Effector memory CD4-positive, alpha-beta T cell (primary cell): ENCODE measurements around the gene MRPL28.
"Not testable (repeated sequence)": the region's sequence is repeated elsewhere in the genome, so short reads cannot be mapped to it uniquely, and the experiment has no call there.

Experiments
- DNase-seq, 3 donors: peaks; one replicate each; pipeline ENCODE4 v3.0.0-alpha.2; 2020
- H3K27ac ChIP-seq: 2 replicates; pipeline ENCODE4 v1.7.0; 2013; ENCODE audit warnings: mild to moderate bottlenecking, low read length, moderate library complexity; ENCODE audit not compliant: insufficient read depth, poor library complexity, severe bottlenecking
- H3K27me3 ChIP-seq: replicated peaks from 2 replicates; pipeline ENCODE4 v1.7.0; 2013; ENCODE audit warnings: mild to moderate bottlenecking, low read length; ENCODE audit not compliant: insufficient read depth, control insufficient read depth, poor library complexity, severe bottlenecking
- H3K36me3 ChIP-seq: 2 replicates; pipeline ENCODE4 v1.7.0; 2013; ENCODE audit warnings: mild to moderate bottlenecking, low read length, moderate library complexity; ENCODE audit not compliant: control insufficient read depth, insufficient read depth
- H3K4me1 ChIP-seq: 2 replicates; pipeline ENCODE4 v1.7.0; 2013; ENCODE audit warnings: low read length, mild to moderate bottlenecking; ENCODE audit not compliant: control insufficient read depth, insufficient read depth, poor library complexity, severe bottlenecking
- H3K4me3 ChIP-seq: 2 replicates; pipeline ENCODE4 v1.7.0; 2013; ENCODE audit warnings: low read length, low read depth, mild to moderate bottlenecking; ENCODE audit not compliant: insufficient read depth, poor library complexity, severe bottlenecking
- H3K9me3 ChIP-seq: 2 replicates; pipeline ENCODE4 v1.7.0; 2013; ENCODE audit warnings: mild to moderate bottlenecking, low read length, moderate library complexity; ENCODE audit not compliant: control insufficient read depth

The MRPL28 gene

DNA sequence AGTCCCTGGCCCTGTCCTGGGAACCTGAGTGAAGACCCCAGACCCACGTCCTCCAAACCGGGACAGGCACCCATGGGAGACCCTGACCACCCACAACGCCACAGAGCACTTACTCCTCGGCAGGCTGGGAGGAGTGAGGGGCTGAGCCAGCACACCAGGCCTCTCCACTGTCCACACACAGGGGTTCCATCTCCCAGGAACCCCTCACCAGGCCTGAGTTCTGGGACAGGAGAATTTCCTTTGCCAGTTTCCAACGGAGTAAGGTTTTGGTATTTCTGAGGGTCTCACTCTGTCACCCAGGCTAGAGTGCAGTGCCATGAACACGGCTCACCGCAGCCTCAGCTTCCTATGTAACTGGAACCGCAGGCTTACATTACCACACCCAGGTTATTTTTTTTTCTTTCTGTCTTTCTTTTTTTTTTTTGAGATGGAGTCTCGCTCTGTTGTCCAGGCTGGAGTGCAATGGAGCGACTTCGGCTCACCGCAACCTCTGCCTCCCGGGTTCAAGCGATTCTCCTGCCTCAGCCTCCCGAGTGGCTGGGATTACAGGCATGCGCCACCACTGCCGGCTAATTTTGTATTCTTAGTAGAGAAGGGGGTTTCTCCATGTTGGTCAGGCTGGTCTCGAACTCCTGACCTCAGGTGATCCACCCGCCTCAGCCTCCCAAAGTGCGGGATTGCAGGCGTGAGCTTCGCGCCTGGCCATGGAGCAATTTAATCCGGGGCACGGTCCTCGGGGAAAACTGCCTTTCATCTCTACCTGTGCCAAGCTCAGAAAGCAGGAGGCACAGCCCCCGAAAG is 9.8 kb upstream of the MRPL28 start:
- H3K4me3 ChIP-seq, result peak overlapping the region; percentile 78
- no peaks in the 10 kb centered on the region for H3K27me3 ChIP-seq
- peak overlapping the region; percentile 63 for H3K27ac ChIP-seq
- no peaks in the 10 kb centered on the region for H3K9me3 ChIP-seq
- H3K36me3 ChIP-seq, result peaks cover 20% of the 10 kb centered on the region
- peaks cover 26% of the 10 kb centered on the region for H3K4me1 ChIP-seq
- DNase-seq, result no peak

DNA sequence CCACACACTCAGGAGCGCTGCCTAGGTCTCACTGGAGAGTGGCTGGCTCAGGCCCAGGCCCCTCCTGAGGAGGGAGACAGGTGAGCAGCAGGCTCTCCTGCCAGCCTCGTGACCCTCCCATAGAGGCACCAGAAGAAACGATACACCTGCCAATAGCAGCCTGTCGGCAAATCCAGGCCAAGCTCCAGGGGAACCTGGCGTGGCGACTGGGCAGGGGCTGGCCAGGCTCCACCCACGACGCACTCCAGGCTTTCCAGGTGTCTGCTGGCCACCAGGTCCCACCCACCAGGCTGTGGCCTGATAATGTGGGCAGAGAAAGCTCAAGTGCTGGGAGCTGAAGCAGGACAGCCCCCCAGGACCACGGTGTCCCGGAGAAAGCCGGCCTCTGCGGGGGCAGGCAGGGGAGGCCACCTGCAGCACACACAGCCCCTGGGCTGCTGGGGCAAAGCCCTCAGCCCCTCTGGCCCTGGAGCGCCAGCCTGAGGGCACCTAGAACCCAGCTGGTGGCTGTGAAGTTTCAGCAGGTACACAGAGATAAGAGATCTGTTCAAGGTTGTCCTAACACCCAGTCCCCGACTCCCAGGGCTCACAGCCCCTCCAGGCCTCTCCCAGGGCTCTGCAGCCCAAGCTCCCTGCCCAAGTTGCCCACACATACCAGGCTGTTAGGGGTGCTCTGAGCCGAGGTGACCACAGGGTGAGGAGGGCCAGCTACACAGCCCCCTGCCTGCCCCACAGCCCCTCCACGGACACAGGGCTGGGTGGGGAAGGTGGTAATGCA is 9.0 kb upstream of the MRPL28 start:
- peak overlapping the region; percentile 78 for H3K4me3 ChIP-seq
- peaks cover 26% of the 10 kb centered on the region for H3K4me1 ChIP-seq
- H3K27me3 ChIP-seq, result no peaks in the 10 kb centered on the region
- H3K36me3 ChIP-seq, result peaks cover 28% of the 10 kb centered on the region
- H3K27ac ChIP-seq, result peak overlapping the region; percentile 63
- DNase-seq, result no peak
- H3K9me3 ChIP-seq, result no peaks in the 10 kb centered on the region

DNA sequence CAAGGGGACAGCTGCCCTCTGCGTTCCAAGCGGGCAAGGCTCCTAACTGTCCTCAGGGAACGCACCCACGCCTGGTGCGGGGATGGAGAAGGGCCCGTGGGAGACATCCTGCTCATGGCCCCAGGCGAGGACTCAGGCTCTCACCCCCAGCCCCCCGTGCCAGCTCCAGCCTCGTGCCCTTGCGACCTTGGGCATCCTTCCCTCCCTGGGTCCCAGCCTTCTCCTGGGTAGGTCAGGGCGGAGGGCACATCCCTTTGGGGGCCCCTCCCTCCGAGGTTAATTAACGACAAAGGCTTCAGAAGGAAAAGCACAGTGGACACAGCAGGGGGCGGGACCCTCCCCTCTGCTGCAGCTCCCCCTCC is 8.5 kb upstream of the MRPL28 start:
- no peak overlapping the region for H3K4me3 ChIP-seq
- H3K27ac ChIP-seq, result peak overlapping the region; percentile 63
- no peak for DNase-seq
- H3K9me3 ChIP-seq, result no peaks in the 10 kb centered on the region
- H3K4me1 ChIP-seq, result peaks cover 26% of the 10 kb centered on the region
- peaks cover 34% of the 10 kb centered on the region for H3K36me3 ChIP-seq
- no peaks in the 10 kb centered on the region for H3K27me3 ChIP-seq

DNA sequence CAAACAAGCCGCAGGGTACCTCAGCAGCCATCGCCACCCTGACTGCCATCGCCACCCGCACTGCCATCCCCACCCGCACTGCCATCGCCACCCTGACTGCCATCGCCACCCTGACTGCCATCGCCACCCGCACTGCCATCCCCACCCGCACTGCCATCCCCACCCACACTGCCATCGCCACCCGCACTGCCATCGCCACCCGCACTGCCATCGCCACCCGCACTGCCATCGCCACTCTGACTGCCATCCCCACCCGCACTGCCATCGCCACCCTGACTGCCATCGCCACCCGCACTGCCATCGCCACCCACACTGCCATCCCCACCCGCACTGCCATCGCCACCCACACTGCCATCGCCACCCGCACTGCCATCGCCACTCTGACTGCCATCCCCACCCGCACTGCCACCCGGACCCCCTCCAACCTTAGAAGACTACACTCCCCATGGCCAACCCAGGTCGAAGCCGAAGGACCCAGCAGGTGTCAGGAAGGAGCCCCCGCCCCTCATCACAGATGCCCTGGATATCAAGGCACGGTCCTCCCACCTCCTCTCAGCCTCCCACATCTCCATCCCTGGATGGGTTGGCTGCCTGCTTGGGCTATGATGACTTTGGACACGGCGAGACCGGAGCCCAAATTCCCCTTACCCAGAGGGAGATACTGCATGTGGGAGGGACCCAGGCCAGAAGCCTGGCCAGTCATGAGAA is 7.9 kb upstream of the MRPL28 start:
- DNase-seq, H3K4me3 ChIP-seq, H3K27ac ChIP-seq, H3K9me3 ChIP-seq, H3K27me3 ChIP-seq: not testable (repeated sequence)
- Histone ChIP-seq H3K36me3 (peaks cover 38% of the 10 kb centered on the region), H3K4me1 (peaks cover 24% of the 10 kb centered on the region)

DNA sequence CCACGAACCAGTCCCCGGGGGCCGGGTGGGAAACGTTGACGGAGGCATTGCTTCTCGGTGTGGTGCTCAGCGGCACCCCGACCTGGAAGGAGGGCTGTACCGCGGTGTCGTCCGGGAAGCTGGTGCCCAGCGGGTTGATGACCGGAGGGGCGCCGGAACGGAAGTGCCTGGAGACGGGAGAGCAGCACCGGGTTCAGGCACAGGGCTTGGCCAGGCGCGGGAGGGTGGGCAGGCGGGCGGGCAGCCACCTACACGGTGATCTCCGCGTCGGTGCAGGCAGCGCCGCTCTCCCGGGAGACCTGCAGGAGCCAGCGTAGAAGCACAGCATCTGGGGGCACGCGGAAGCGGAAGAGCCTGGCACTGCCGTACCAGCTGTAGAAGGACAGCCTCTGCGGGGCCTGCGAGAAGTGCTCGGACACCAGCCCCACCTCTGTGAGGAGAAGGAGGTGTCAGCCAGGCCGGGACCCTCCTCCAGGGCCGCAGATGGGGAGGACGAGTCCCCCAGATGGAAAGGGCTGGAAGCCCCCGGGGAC is 7.1 kb upstream of the MRPL28 start:
- no peaks in the 10 kb centered on the region for H3K9me3 ChIP-seq
- no peak overlapping the region for H3K27ac ChIP-seq
- H3K36me3 ChIP-seq, result peaks cover 38% of the 10 kb centered on the region
- H3K4me1 ChIP-seq, result peaks cover 17% of the 10 kb centered on the region
- no peaks in the 10 kb centered on the region for H3K27me3 ChIP-seq
- H3K4me3 ChIP-seq, result no peak overlapping the region
- no peak for DNase-seq

DNA sequence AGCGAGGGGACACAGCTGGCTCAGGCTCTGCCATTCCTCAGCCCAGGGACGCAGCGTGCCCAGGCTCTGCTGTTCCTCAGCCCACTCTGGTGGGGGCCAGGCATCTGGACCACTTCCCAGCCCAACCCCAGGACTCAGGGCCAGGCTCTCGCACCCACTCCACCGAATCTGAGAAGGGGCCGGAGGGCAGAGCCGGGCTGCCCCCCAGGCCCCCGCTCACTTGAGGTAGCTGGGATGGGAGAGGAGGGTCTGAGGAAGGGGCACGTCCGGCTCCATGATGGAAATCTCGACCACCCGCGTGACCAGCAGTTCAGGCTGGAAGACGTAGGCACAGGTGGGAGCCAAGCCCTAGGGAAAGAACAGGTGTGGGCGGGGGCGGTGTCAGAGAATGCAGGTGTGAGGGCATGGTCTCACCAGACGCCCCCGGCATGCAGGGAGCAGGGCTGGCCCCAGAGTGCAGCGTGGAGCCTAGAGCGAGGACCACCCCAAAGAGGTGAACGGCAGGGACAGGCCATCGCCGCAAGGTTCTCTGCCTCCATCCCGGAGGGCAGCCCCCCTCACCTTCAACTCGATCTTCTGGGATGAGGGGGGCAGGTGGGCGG is 6.6 kb upstream of the MRPL28 start:
- no peaks in the 10 kb centered on the region for H3K27me3 ChIP-seq
- H3K4me3 ChIP-seq, result no peak overlapping the region
- H3K36me3 ChIP-seq, result peaks cover 38% of the 10 kb centered on the region
- no peak for DNase-seq
- no peaks in the 10 kb centered on the region for H3K9me3 ChIP-seq
- H3K4me1 ChIP-seq, result peaks cover 17% of the 10 kb centered on the region
- H3K27ac ChIP-seq, result no peak overlapping the region

DNA sequence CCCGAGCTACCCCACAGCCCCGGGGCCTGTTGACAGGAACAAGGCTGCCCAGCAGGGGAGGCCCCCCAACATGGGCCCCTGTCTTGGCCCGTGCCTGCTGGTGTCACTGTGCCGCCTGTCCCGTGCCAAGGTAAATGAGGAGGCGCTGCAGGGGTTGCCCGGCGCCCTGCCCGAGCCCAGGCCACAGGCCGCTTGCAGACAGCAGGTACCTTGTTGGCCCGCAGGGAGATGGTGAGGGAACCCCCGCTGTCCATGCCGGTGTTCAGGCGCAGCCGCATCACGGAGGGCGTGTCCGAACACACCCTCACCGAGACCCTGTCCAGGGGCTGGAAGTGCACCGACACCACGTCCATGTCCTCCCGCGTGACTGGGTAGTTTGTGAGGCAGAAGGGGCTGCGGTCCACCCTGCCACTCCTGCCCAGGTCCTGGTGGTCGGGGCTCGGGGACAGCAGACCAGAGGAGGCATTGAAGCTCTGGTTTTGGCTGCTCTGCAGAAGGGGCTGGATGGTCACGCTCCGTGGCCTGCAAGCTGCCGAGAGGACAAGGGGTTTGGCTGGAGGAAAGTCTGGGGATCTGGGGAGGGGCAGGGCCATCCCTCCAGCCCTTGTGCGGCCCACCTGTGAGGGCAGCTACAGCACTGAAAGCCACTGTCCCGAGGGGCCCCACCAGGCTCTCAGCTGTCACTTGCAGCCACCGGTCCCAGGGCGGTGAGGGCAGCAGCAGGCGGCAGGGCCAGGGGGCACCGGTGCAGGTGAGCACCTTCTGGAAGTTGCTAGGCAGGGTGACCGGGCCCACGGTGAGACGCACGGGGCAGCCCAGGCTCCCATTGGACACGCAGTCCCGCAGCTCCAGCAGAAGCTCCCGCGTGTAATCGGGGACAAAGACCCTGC is 5.8 kb upstream of the MRPL28 start:
- Histone ChIP-seq H3K27me3 (no peaks in the 10 kb centered on the region), H3K4me1 (peaks cover 18% of the 10 kb centered on the region), H3K27ac (no peak overlapping the region), H3K4me3 (no peak overlapping the region), H3K9me3 (no peaks in the 10 kb centered on the region), H3K36me3 (peaks cover 45% of the 10 kb centered on the region)
- no peak for DNase-seq

DNA sequence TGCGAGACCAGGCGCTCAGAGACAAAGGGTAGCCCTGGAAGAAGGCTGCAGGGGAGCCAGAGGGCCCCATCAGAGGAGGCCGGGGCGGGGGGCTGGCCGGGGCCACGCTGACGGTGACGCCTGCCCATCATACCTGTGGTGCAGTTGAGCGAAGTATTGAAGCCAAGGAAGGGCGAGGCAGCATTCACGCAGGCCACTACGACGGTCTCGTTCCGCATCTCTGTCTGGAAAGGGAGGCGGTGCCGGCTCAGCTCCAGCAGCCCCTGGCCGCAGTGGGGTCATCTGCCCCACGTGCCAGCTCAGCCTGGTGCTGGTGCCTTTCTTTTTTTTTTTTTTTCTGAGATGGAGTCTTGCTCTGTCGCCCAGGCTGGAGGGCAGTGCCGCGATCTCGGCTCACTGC is 4.9 kb upstream of the MRPL28 start:
- peaks cover 45% of the 10 kb centered on the region for H3K36me3 ChIP-seq
- peaks cover 18% of the 10 kb centered on the region for H3K4me1 ChIP-seq

DNA sequence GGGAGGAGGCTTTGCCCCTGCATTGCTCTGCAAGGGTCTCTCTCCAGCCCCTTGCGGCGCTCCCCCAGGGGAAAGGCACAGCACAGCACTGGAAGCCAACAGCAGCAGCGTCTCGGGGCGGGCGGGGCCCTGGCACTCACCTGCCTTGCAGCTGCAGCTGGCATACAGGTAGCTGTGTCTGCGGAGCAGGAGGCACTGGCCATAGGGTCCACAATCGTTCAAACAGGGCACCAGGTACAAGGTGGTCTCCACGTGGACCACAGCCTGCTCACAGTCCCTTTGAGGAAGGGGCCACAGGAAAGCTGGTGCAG is 4.2 kb upstream of the MRPL28 start:
- Histone ChIP-seq H3K4me3 (no peak overlapping the region), H3K27ac (no peak overlapping the region), H3K27me3 (no peaks in the 10 kb centered on the region), H3K4me1 (peaks cover 19% of the 10 kb centered on the region), H3K36me3 (peaks cover 45% of the 10 kb centered on the region), H3K9me3 (no peaks in the 10 kb centered on the region)
- DNase-seq, result no peak

More for the DNA sequence above, 4.9 kb upstream of the MRPL28 start:
- no peak for DNase-seq
- Histone ChIP-seq H3K27ac (no peak overlapping the region), H3K9me3 (no peaks in the 10 kb centered on the region), H3K4me3 (no peak overlapping the region), H3K27me3 (no peaks in the 10 kb centered on the region)
